Measurements from ENCODE around the gene PERM1.
A peak's percentile ranks its signal among the peaks of the same experiment; 100 is the strongest.
"Not testable (repeated sequence)": the region's sequence is repeated elsewhere in the genome, so short reads cannot be mapped to it uniquely, and the experiment has no call there.

Gene PERM1, protein sequence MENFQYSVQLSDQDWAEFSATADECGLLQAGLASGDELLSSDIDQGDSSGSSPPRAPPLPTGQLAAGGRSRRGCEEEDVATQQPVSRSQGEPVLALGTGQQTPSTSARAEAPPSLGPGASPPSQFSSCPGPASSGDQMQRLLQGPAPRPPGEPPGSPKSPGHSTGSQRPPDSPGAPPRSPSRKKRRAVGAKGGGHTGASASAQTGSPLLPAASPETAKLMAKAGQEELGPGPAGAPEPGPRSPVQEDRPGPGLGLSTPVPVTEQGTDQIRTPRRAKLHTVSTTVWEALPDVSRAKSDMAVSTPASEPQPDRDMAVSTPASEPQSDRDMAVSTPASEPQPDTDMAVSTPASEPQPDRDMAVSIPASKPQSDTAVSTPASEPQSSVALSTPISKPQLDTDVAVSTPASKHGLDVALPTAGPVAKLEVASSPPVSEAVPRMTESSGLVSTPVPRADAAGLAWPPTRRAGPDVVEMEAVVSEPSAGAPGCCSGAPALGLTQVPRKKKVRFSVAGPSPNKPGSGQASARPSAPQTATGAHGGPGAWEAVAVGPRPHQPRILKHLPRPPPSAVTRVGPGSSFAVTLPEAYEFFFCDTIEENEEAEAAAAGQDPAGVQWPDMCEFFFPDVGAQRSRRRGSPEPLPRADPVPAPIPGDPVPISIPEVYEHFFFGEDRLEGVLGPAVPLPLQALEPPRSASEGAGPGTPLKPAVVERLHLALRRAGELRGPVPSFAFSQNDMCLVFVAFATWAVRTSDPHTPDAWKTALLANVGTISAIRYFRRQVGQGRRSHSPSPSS

DNA sequence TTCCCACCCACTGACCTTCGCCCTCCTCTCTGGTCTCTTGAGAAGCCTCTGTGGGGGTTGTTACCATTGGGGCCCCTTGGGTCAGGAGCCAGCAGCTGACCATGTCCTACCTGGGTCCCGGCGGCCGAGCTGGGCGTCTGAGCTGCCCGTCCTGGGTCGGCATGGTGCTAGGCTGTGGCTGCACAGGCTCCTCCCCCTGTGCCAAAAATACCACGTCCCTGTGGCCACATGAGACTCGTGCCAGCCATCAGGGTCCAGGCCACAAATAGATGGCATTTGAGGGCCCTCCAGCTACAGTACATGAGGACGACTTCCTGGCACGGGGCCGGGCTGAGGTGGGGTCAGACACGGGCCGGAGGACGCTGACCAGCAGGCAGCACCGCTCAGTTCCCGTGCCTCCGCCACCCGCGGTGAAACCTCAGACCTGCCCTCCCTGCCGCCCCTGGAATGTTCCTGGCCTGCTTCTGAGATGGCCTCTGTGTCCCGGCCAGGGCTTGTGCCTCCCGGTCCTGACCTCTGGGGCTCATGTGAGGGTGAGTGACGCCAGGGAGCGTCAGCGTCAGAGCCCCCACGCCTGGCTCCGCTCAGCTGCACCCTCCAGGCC lies at the start of gene PERM1:
PERM1 (minus strand) TSS at position 139 of the 604 bp plus-strand sequence. CDS start 1,064 bp downstream, outside the sequence.
- H3K9ac ChIP-seq (ENCODE audit: low read depth, low read length), result no peak within 1 kb of the TSS
- H3K4me3 ChIP-seq (ENCODE audit: low read length), result no peak within 1 kb of the TSS
- H3K36me3 ChIP-seq (ENCODE audit: insufficient read depth, low read depth, low read length), result no peaks in the 10 kb centered on the region
- H3K27ac ChIP-seq (ENCODE audit: low read length), result no peak within 1 kb of the TSS
- peaks cover 52% of the 10 kb centered on the region for H3K27me3 ChIP-seq (ENCODE audit: insufficient read depth, low read length)
- no peaks in the 10 kb centered on the region for H3K4me1 ChIP-seq (ENCODE audit: insufficient read depth, low read length)
- H3K9me3 ChIP-seq (ENCODE audit: insufficient read depth, low read depth, low read length), result no peaks in the 10 kb centered on the region

DNA sequence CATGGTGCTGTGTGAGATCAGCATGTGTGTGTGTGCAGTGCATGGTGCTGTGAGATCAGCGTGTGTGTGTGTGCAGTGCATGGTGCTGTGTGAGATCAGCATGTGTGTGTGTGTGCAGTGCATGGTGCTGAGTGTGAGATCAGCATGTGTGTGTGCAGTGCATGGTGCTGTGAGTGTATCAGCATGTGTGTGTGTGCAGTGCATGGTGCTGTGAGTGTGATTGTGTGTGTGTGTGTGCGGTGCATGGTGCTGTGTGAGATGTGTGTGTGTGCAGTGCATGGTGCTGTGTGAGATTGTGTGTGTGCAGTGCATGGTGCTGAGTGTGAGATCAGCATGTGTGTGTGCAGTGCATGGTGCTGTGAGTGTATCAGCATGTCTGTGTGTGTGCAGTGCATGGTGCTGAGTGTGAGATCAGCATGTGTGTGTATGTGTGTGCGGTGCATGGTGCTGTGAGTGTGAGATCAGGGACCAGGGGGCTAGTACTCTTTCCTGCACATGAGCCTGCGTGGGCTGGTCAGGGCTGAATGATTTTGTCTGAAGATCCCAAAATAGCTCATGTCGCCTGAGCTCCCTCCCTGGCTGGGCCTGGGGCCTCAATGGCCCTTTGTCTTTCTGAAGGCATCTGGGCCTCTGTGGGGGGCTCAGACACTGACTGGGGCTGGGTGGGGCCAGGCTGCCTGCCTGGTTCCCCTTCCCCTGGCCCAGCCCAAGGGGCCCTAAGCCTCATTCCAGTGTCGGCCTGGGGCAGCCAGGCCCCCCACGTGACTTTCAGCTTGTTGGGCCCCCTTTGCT lies 49.2 kb upstream of the PERM1 start:
- not testable (repeated sequence) for H3K9me3 ChIP-seq (ENCODE audit: insufficient read depth, low read depth, low read length); H3K9ac ChIP-seq (ENCODE audit: low read depth, low read length); H3K27ac ChIP-seq (ENCODE audit: low read length); H3K4me3 ChIP-seq (ENCODE audit: low read length); H3K4me1 ChIP-seq (ENCODE audit: insufficient read depth, low read length); H3K36me3 ChIP-seq (ENCODE audit: insufficient read depth, low read depth, low read length)
- peaks cover 27% of the 10 kb centered on the region for H3K27me3 ChIP-seq (ENCODE audit: insufficient read depth, low read length)

DNA sequence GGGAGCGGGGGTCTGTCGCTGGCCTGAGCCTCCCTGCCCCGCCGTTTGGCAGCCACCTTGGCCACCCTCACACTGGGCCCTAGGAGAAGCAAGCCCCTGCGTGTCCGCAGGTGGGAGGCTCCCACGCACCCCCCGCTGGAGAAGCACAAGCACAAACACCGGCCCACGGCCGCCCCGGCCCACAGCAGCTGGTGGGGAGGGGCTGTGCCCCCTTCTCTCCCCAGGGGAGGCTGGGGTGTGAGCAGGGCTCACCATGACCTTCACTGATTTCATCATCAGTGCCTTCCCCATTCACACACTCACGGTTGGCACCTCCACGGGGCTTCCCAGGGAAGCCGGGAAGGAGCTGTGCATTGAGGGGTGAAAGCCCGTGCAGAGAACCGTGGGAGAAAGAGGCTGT lies 45.9 kb upstream of the PERM1 start:
- Histone ChIP-seq H3K4me3 (ENCODE audit: low read length) (no peak overlapping the region), H3K4me1 (ENCODE audit: insufficient read depth, low read length) (peaks cover 21% of the 10 kb centered on the region), H3K9me3 (ENCODE audit: insufficient read depth, low read depth, low read length) (no peaks in the 10 kb centered on the region), H3K27me3 (ENCODE audit: insufficient read depth, low read length) (peaks cover 7% of the 10 kb centered on the region; the same call in 1 of the 2 replicates), H3K27ac (ENCODE audit: low read length) (no peak overlapping the region), H3K9ac (ENCODE audit: low read depth, low read length) (no peak overlapping the region), H3K36me3 (ENCODE audit: insufficient read depth, low read depth, low read length) (peaks cover 12% of the 10 kb centered on the region; the same call in 1 of the 2 replicates)

DNA sequence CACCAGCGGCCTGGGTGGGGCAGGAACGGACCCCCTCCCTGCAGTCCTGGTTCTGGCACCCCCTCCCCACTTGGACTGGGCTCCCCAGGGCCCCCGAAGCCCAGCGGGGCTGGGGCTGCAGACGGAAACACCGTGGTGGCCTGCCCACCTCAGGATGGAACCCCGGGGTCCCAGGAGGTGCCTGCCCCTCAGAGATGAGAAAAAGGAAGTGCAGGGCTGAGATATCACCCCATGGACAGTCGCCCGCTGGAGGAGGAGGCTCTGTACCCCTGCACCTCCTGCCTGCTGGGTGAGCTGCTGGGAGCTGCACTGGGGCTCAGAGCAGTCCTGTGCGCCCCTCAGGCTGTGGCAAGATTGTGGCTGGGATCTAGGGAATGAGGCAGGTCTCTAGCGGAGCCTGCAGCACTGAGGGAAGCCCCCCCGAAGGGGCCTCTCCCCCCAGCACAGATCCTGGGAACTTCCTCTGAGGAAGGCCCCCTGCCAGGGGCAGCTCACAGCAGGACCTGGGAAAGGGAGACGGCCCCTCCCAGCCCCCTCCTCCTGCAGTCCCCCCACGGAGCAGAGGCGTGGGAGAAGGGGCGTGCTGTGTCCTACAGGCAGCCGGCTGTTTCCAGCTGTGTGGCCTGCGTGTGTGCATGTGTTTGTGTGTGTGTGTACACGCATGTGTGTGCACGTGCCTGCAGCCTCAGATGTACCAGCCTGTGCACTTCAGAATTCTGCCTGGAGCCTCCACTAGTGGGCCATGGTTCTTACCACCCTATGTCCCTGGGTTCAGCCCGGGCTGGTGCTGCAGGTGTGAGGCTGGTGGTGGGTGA lies 44.9 kb upstream of the PERM1 start:
- H3K9ac ChIP-seq (ENCODE audit: low read depth, low read length), result no peak overlapping the region
- peaks cover 21% of the 10 kb centered on the region; the same call in 1 of the 2 replicates for H3K36me3 ChIP-seq (ENCODE audit: insufficient read depth, low read depth, low read length)
- no peaks in the 10 kb centered on the region for H3K9me3 ChIP-seq (ENCODE audit: insufficient read depth, low read depth, low read length)
- no peaks in the 10 kb centered on the region; the same call in 1 of the 2 replicates for H3K27me3 ChIP-seq (ENCODE audit: insufficient read depth, low read length)
- no peak overlapping the region for H3K27ac ChIP-seq (ENCODE audit: low read length)
- peaks cover 21% of the 10 kb centered on the region for H3K4me1 ChIP-seq (ENCODE audit: insufficient read depth, low read length)
- no peak overlapping the region for H3K4me3 ChIP-seq (ENCODE audit: low read length)

DNA sequence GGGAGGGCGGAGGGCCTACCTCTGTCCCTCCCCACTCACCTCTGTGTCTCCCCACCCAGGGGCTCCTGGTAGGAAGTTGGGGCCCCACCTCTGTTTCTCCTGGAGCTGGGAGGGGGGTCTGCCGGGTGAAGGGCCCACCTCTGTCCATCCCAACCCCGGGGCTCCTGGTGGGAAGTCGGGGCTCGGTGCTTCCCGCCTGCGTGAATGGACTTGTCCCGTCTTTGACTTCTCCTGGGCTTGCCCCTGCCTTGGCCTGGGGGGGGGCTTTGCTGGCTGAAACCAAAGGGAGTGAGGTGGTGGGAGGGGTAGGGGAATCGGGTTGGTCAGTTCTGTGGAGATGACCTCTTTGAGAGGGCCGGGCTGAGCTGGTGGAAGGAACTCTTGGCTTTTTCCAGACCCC lies 43.8 kb upstream of the PERM1 start:
- Histone ChIP-seq H3K9ac (ENCODE audit: low read depth, low read length) (no peak overlapping the region), H3K4me1 (ENCODE audit: insufficient read depth, low read length) (peaks cover 26% of the 10 kb centered on the region), H3K27me3 (ENCODE audit: insufficient read depth, low read length) (no peaks in the 10 kb centered on the region; the same call in 1 of the 2 replicates), H3K4me3 (ENCODE audit: low read length) (no peak overlapping the region), H3K9me3 (ENCODE audit: insufficient read depth, low read depth, low read length) (no peaks in the 10 kb centered on the region), H3K27ac (ENCODE audit: low read length) (no peak overlapping the region), H3K36me3 (ENCODE audit: insufficient read depth, low read depth, low read length) (peaks cover 21% of the 10 kb centered on the region; the same call in 1 of the 2 replicates)

DNA sequence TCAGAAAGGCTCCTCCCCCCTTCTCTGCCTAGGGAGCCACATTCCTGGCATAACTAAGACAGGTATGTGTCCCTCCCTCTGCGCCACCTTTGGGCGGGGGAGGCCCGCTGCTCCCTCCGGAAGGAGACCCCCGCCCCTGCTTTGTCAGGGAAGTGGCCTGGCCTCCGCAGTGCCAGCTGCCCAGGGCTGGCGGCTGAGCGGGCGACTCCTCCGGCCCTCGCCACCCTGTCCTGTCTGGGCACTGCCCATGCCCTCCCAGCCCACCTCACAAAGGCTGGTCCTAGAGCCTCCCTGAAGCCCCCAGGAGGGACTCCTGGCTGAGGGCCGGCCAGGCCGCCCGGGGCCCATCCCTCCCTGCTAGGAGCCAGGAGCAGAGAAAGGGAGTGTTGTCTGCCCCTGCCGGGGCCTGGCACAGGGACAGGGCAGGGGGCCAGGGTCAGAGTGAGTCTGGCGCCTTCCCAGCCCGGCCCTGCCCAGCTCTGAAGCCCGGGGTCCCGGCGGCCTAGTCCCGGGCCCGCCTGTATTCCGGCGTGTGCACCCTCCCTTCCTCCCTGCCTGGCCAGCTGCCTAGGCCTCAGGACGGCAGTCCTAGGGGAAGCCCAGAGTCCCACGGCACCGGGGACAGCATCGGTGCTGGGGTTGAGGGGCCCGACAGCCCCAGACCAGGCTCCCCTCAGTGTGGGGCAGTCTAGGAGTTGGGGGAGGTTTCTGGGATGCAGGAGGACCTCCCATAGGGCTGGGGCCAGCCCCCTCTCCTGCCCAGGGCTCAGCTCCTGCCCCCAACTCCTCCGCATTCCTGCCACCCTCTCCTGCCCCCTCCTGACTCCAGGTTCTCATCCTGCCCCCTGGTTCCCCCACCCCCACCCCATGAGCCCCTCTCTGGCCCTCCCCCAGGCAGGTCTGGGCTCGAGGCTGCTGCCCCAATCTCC lies 43.1 kb upstream of the PERM1 start:
- Histone ChIP-seq H3K36me3 (ENCODE audit: insufficient read depth, low read depth, low read length) (peaks cover 21% of the 10 kb centered on the region; the same call in 1 of the 2 replicates), H3K4me3 (ENCODE audit: low read length) (no peak overlapping the region), H3K9ac (ENCODE audit: low read depth, low read length) (peak overlapping the region; percentile 58), H3K27me3 (ENCODE audit: insufficient read depth, low read length) (no peaks in the 10 kb centered on the region; the same call in 1 of the 2 replicates), H3K9me3 (ENCODE audit: insufficient read depth, low read depth, low read length) (no peaks in the 10 kb centered on the region), H3K27ac (ENCODE audit: low read length) (peak overlapping the region; percentile 80), H3K4me1 (ENCODE audit: insufficient read depth, low read length) (peaks cover 26% of the 10 kb centered on the region)

DNA sequence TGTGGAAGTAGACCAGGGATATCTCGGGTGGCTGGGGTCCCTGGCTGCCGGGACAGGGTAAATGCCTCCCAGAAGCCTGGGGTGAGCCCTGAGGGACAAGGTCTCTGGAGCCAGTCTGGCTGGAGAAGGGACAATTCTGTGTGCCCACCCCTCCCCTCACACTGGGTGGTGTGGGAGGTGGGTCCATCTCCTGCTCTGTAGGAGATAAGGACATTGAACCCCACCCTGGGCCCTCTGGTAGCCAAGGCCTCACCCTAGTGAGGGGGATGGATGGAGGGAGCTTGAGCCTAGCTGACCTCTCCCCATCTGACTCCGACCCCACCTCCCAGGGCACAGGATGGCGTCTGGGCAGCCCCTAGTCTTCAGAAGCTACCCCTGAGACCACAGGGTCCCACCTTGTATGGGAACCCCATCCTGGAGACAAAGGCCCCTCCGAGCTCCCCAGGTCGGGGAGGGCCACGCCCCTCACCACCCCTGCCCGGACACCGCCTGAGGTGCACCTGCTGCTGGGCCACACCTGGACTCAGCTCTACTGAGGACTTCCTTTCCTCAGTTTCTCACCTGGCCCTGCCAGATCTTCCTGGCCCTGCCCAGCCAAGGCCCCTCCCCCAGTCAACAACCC lies 42.4 kb upstream of the PERM1 start:
- Histone ChIP-seq H3K27me3 (ENCODE audit: insufficient read depth, low read length) (no peaks in the 10 kb centered on the region; the same call in 1 of the 2 replicates), H3K4me3 (ENCODE audit: low read length) (0 out of 2 replicates have a peak overlapping the region, but pooled peaks have one; percentile 9), H3K9ac (ENCODE audit: low read depth, low read length) (no peak overlapping the region), H3K27ac (ENCODE audit: low read length) (no peak overlapping the region), H3K4me1 (ENCODE audit: insufficient read depth, low read length) (peaks cover 26% of the 10 kb centered on the region), H3K36me3 (ENCODE audit: insufficient read depth, low read depth, low read length) (peaks cover 21% of the 10 kb centered on the region; the same call in 1 of the 2 replicates), H3K9me3 (ENCODE audit: insufficient read depth, low read depth, low read length) (no peaks in the 10 kb centered on the region)

DNA sequence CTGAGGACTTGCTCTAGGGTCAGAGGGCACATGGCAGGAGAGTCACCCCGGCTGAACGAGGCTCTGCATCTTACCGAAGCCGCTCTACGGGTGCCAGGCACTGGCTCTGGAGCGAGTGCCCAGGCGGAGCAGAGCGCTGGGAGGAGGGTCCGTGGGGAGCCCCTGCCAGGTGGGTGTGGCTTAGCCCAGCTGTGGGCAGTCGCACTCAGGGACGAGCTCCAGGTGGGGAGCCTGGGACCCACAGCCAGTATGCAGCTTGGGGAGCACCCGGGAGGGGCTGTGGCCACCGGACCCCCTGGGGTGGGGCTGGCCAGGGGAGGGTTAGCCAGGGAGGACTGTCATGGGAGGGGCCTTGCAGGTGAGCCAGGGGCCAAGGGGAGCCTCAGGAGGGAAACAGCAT lies 41.8 kb upstream of the PERM1 start:
- H3K36me3 ChIP-seq (ENCODE audit: insufficient read depth, low read depth, low read length), result peaks cover 21% of the 10 kb centered on the region; the same call in 1 of the 2 replicates
- H3K27me3 ChIP-seq (ENCODE audit: insufficient read depth, low read length), result no peaks in the 10 kb centered on the region; the same call in 1 of the 2 replicates
- peaks cover 26% of the 10 kb centered on the region for H3K4me1 ChIP-seq (ENCODE audit: insufficient read depth, low read length)
- no peak overlapping the region for H3K27ac ChIP-seq (ENCODE audit: low read length)
- H3K9me3 ChIP-seq (ENCODE audit: insufficient read depth, low read depth, low read length), result no peaks in the 10 kb centered on the region
- H3K4me3 ChIP-seq (ENCODE audit: low read length), result no peak overlapping the region
- no peak overlapping the region for H3K9ac ChIP-seq (ENCODE audit: low read depth, low read length)

DNA sequence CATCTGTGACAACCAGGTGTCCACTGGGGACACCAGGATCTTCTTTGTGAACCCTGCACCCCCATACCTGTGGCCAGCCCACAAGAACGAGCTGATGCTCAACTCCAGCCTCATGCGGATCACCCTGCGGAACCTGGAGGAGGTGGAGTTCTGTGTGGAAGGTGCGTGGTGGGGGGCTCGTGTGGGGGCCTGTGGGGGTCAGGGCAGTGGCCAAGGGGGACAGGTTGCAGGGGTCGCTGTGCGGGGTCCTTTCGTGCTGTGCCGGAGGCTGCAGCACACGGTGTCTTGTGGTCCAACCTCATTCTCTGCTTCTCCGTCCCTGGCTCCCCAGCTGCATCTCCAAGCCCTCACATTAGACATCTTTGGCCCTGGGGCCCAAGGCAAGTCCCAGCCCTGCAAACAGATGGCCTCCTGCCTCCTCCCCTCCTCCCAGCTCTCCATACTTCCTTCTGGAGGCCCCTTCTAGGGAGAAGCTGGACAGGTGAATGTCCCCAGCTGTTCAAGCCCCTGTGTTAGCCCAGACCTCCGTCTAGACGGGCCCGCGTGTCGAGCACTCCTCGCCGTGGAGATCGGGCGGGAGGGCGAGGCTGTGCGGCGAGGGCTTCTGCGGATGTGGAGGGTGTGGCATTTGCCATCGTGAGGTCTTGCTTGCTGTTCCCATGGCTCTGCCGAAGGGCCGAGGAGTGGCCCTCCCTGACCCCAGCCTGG lies 40.6 kb upstream of the PERM1 start:
- Histone ChIP-seq H3K9me3 (ENCODE audit: insufficient read depth, low read depth, low read length) (no peaks in the 10 kb centered on the region), H3K36me3 (ENCODE audit: insufficient read depth, low read depth, low read length) (peaks cover 21% of the 10 kb centered on the region; the same call in 1 of the 2 replicates), H3K9ac (ENCODE audit: low read depth, low read length) (no peak overlapping the region), H3K4me1 (ENCODE audit: insufficient read depth, low read length) (peaks cover 26% of the 10 kb centered on the region), H3K27me3 (ENCODE audit: insufficient read depth, low read length) (no peaks in the 10 kb centered on the region; the same call in 1 of the 2 replicates), H3K27ac (ENCODE audit: low read length) (no peak overlapping the region), H3K4me3 (ENCODE audit: low read length) (no peak overlapping the region)
